Upper lobe of right lung (tissue), 1 donor: ENCODE data around the gene PIK3AP1. TPM values are rescaled to one million over a fixed set of nuclear protein-coding genes. Genes with fewer than 3 reads are reported as not detected.
A peak's percentile ranks its signal among the peaks of the same experiment; 100 is the strongest.

ENCODE experiments used
- ATAC-seq: fragments of 200-7000 bp; cut with Tn5 transposase; one replicate; pipeline ENCODE4 v1.9.1; 2020; ENCODE audit warnings: mild to moderate bottlenecking, moderate library complexity
- DNase-seq: peaks from one replicate; pipeline ENCODE4 v3.0.0-alpha.2; 2020
- H3K27ac ChIP-seq: fragments of 200-600 bp; one replicate; pipeline ENCODE4 v1.8.0; 2022
- H3K27me3 ChIP-seq: fragments of 200-600 bp; one replicate; pipeline ENCODE4 v1.8.0; 2022; ENCODE audit warnings: mild to moderate bottlenecking
- H3K36me3 ChIP-seq: fragments of 200-600 bp; one replicate; pipeline ENCODE4 v1.8.0; 2022
- H3K4me1 ChIP-seq: fragments of 200-600 bp; one replicate; pipeline ENCODE4 v1.8.0; 2022
- H3K4me3 ChIP-seq: fragments of 200-600 bp; one replicate; pipeline ENCODE4 v1.8.0; 2022; ENCODE audit warnings: mild to moderate bottlenecking
- H3K9me3 ChIP-seq: fragments of 200-600 bp; one replicate; pipeline ENCODE4 v1.8.0; 2022
- intact Hi-C: fragments of 100-400 bp; cut with DNase I; formaldehyde crosslinking; loops from one replicate; pipeline ENCODE4 v1.11.0; 2022
- total RNA-seq: library from RNA; stranded (reverse); fragmentation: NEBNext Ultra II Directional; extraction: Animal tissue kit (Norgen Biotek cat#: 25700); gene quantifications from one replicate; pipeline ENCODE4 v1.2.1, GENCODE V29; 2021
- TF ChIP-seq, protein P1 (sequence below): fragments of 200-600 bp; IDR thresholded peaks from one replicate; pipeline ENCODE4 v1.8.0; 2022; ENCODE audit warnings: antibody characterized with exemption
- donor health status: DM: no; HTN: yes; CAD: no; lungs with severe emphysema.

Gene PIK3AP1
- total RNA-seq, 1 donor from 2014 or later = 65.2 TPM

DNA sequence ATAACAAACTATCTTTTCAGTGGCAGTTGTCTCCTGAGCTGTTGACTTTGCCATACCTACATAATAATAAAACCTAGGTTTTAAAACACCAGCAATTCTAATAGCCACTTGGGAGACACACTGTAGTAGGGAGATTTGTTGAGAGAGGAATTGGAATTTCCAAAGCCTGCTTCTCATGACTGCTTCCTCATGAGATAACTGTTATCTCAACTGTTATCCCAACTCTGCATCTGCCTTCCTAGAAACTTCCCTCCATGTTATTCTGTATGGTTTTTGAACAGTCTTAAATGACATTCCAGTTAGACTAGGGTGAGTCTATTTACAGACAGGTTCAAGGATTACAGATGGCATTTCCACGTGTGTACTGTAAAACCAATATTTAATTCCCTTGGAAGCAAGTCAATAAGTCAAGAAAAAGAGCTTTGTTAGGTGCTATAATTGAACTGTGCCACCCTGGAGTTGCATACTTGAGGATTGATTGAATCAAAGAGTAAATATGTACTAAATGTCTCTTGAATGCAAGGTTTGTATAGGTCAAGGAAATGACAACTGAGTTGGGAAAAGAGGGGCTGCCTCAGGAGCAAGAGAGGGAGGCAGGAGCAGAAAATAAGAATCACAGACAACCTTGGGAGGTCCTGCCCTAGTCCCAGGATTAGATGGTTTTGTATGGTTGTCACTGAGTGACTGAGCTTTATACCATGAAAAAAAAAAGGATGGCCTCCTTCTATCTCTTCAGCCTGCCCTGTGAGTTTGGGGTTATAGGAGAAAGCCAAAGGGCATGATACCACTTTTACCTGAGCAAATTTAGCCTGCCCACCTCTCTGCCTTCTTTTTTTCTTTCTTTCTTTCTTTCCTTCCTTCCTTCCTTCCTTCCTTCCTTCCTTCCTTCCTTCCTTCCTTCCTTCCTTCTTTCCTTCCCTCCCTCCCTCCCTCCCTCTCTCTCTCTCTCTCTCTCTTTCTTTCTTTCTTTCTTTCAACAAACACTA, 123.6 kb downstream of the PIK3AP1 start:
- ATAC-seq (no peak), DNase-seq (no peak)
- Histone ChIP-seq H3K4me3 (no peak overlapping the region), H3K4me1 (no peaks in the 10 kb centered on the region), H3K27me3 (no peaks in the 10 kb centered on the region), H3K36me3 (peaks cover 9% of the 10 kb centered on the region), H3K9me3 (no peaks in the 10 kb centered on the region), H3K27ac (no peak overlapping the region)
- TF ChIP-seq, protein P1, sequence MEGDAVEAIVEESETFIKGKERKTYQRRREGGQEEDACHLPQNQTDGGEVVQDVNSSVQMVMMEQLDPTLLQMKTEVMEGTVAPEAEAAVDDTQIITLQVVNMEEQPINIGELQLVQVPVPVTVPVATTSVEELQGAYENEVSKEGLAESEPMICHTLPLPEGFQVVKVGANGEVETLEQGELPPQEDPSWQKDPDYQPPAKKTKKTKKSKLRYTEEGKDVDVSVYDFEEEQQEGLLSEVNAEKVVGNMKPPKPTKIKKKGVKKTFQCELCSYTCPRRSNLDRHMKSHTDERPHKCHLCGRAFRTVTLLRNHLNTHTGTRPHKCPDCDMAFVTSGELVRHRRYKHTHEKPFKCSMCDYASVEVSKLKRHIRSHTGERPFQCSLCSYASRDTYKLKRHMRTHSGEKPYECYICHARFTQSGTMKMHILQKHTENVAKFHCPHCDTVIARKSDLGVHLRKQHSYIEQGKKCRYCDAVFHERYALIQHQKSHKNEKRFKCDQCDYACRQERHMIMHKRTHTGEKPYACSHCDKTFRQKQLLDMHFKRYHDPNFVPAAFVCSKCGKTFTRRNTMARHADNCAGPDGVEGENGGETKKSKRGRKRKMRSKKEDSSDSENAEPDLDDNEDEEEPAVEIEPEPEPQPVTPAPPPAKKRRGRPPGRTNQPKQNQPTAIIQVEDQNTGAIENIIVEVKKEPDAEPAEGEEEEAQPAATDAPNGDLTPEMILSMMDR = no peak
- intact Hi-C loops = no loop called here

DNA sequence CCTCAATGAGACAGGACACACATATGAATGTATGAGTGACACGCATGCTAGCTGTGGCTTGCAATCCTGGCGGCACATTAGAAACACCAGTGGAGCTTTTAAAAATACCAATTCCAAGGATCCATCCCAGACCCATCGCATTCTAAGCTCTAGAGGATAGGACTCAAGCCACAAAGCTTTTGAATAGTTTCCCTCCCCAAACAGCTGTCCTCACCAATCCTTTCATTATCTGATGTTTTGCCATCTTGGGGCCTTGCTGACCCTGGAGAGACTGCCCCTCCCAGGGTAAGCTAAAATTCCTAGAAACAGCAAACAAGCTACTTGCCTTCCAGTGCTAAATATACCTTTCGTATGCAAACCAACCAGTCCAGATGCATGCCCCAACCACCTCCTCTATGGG, 124.6 kb downstream of the PIK3AP1 start:
- DNase-seq (no peak), ATAC-seq (no peak)
- TF ChIP-seq, protein P1 = no peak
- H3K9me3 ChIP-seq = no peaks in the 10 kb centered on the region
- H3K4me1 ChIP-seq = no peaks in the 10 kb centered on the region
- no peak overlapping the region for H3K27ac ChIP-seq
- H3K4me3 ChIP-seq = no peak overlapping the region
- intact Hi-C loops = no loop called here
- no peaks in the 10 kb centered on the region for H3K27me3 ChIP-seq
- H3K36me3 ChIP-seq = peaks cover 9% of the 10 kb centered on the region

DNA sequence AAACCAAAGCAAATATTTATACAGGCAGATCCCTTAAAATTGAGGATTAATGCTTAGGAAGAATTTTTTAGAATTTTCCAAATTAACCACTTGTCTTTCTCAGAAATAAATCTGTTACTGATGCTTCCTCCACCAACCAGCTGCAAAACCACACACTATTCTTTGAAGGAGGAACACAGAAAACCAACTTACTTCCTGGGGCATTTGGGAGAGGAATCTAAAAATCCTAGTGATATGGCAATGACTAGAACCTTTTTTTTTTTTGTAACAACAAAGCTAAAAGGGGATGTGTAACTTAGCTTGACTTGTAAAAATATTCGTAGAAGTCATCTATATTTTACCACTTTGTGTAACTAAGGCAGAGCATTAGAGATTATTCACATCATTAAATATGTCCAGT, 128.4 kb downstream of the PIK3AP1 start:
- DNase-seq (no peak), ATAC-seq (no peak)
- no peak overlapping the region for H3K4me3 ChIP-seq
- no peaks in the 10 kb centered on the region for H3K9me3 ChIP-seq
- peaks cover 12% of the 10 kb centered on the region for H3K4me1 ChIP-seq
- H3K27me3 ChIP-seq = no peaks in the 10 kb centered on the region
- no peak overlapping the region for H3K27ac ChIP-seq
- TF ChIP-seq, protein P1 = no peak
- H3K36me3 ChIP-seq = peaks cover 9% of the 10 kb centered on the region
- intact Hi-C loops = no loop called here

DNA sequence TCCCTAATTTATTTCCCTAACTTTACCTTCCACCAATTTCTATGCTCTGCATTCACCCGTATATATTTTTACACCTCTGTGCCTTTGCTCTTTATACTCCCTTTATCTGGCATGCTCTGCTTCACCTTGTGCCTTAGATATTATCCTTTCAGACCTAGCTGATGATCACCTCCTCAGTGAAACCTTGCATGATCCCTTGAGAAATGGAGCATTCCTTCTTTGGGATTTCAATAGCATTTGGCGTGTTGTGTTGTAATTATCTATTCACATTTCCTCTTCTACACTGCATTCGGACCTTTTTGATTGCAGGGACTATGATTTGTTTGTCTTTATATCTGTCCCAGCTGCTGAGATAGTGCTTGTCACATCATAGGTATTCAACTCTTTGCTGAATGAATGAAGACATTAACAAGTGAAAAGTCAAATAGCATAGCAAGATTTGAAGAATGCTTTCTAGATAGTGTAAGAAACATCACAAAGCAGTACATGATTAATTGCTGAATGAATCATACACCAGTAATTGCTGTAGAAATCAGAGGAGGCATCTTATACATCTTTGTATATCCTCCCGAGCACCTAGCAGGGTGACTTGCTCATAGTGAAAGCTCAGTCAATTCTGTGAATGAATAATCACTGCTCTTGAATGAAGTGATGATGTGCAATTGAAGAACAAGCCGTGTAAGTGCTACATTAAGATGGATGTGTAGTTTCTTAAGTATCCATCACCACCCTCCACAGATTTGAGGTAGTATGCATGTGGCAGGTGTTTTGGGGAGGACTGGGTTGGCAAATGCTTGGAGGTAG, 131.5 kb downstream of the PIK3AP1 start:
- no peak overlapping the region for H3K4me3 ChIP-seq
- TF ChIP-seq, protein P1 = no peak
- no peaks in the 10 kb centered on the region for H3K27me3 ChIP-seq
- no peaks in the 10 kb centered on the region for H3K36me3 ChIP-seq
- DNase-seq (no peak), ATAC-seq (no peak)
- intact Hi-C loops = no loop called here
- H3K27ac ChIP-seq = no peak overlapping the region
- H3K9me3 ChIP-seq = no peaks in the 10 kb centered on the region
- peaks cover 29% of the 10 kb centered on the region for H3K4me1 ChIP-seq

DNA sequence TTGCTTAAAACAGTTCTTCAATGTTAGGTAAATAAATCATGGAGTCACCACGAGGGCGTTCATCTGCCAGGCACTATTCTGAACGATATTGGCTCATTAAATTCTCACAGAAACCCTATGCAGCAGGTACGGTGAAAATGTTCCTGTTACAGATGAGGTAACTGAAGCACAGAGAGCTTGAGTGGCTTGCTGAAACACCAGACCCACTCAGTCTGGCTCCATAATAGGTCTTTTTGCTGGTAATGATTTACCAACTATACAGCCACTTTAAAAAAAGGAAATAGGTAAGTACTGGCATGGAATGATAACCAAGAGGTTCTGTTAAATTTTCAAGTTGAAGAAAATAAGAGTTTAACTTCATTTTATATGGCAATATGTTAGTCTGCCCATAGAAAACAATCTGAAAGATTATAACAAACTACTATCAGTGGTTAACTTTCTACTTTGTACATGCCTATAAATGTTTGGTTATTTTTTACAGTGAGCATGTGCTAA, 132.2 kb downstream of the PIK3AP1 start:
- peak overlapping the region; percentile 92 for H3K4me3 ChIP-seq
- H3K9me3 ChIP-seq = no peaks in the 10 kb centered on the region
- H3K27ac ChIP-seq = peak overlapping the region; percentile 97
- H3K27me3 ChIP-seq = no peaks in the 10 kb centered on the region
- DNase-seq (no peak), ATAC-seq (peak; percentile 10)
- intact Hi-C loops = no loop called here
- TF ChIP-seq, protein P1 = no peak
- H3K4me1 ChIP-seq = peaks cover 35% of the 10 kb centered on the region
- H3K36me3 ChIP-seq = no peaks in the 10 kb centered on the region
